ENCODE measurements around the gene MVD.

The MVD gene

GRCh38 chr16:88640039-88640495, 22.8 kb downstream of the MVD start:
- no peak for DNase-seq (ENCODE audit: low spot score)

DNA sequence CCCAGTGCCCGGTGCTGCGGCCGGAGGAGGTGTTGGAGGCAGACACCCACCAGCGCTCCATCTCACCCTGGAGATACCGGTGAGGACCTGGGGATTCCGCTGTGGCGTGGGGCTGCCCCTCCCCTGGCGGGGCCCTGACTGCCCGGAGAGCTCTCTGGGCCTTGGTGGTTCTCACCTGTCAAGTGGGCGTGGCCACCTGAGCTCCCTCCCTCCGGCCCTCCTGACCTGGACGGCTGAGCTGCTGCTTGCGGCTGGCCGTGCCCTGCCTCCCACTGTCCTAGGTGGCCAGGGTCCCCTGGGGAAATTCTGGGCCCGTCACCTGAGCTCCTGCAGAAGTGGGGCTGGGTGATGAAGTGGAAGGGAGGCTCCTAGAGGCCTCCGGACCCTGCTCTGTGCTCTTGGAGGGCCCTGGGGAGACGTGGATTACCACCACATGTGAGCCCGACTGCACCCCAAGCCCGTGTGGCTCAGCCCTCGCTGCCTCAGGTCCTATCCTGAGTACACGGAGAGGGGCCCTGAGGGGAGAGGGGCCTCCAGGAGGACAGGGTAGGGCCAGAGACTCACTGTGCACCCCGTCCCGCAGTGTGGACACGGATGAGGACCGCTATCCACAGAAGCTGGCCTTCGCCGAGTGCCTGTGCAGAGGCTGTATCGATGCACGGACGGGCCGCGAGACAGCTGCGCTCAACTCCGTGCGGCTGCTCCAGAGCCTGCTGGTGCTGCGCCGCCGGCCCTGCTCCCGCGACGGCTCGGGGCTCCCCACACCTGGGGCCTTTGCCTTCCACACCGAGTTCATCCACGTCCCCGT, 23.5 kb downstream of the MVD start:
- no peak for DNase-seq (ENCODE audit: low spot score)

DNA sequence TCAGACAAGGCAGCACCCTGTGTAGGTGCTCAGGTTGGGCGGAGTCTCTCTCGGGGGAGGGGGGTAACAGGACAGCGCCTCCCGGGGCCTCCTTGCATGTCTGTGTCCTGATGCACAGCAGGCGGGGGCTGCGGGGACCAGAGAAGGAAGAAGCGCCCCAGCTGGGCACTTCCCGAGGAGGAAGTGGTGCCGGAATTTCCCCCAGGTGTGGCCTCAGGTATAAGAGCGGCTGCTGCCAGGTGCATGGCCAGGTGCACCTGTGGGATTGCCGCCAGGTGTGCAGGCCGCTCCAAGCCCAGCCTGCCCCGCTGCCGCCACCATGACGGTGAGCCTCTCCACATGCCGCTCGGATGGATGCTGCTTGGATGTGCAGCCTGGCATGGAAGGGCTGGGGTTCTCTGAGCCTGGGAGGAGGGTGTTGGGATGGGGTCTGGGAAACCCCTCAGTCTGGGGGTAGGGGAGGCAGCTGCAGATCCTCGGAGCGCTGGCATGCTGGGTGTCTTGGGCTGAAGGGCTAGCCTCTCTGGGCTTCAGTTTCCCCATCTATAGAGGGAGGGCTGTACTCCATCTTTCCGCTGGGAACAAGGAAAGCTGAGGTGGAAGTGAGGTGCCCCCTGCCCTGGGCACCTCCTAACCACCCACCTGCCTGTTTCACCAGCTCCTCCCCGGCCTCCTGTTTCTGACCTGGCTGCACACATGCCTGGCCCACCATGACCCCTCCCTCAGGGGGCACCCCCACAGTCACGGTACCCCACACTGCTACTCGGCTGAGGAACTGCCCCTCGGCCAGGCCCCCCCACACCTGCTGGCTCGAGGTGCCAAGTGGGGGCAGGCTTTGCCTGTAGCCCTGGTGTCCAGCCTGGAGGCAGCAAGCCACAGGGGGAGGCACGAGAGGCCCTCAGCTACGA, 24.3 kb downstream of the MVD start, which contains the start of gene IL17C:
Gene IL17C, plus strand, starts transcription at position 250 of the 908 bp plus-strand sequence. Its CDS starts 70 bp downstream, at position 320.
- DNase-seq (ENCODE audit: low spot score), result no peak

DNA sequence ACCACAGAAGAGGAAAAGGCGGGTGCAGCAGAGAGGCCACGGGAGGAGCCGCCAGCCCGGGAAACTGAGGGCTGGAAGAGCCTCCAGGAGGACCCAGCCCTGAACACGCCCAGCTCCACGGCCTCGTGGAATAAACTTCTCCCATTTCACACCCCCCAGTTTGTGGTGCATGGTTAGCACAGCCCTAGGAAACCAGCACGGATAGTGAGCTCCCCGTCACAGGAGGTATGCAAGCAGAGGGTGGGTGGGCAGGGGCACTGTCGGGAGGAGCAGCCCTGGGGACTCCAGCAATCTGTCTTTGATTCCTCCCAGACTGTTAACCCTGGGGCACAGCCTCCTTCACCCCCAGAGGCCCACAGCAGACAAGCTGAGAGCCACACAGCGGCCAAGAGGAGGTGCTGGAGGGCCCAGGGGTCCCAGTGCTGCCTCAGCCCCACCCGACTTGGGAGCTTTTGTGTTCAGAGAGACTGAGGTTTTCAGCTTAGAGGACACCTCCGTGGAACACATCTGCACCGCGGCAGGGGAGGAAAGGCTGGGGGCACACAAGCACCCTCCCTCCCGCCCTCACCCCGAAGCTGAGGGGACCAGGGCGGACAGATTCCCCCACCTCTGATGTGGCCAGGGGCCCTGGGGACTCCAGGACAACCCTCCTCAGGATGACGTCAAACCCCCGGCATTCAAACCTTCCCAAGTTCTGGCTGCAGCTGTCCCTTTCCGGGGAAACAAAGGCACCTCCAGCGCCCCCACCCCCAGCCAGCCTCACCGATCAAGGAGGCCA, 26.2 kb downstream of the MVD start:
- no peak for DNase-seq (ENCODE audit: low spot score)

GRCh38 chr16:88635671-88636319, 27.1 kb downstream of the MVD start:
- no peak for DNase-seq (ENCODE audit: low spot score)

DNA sequence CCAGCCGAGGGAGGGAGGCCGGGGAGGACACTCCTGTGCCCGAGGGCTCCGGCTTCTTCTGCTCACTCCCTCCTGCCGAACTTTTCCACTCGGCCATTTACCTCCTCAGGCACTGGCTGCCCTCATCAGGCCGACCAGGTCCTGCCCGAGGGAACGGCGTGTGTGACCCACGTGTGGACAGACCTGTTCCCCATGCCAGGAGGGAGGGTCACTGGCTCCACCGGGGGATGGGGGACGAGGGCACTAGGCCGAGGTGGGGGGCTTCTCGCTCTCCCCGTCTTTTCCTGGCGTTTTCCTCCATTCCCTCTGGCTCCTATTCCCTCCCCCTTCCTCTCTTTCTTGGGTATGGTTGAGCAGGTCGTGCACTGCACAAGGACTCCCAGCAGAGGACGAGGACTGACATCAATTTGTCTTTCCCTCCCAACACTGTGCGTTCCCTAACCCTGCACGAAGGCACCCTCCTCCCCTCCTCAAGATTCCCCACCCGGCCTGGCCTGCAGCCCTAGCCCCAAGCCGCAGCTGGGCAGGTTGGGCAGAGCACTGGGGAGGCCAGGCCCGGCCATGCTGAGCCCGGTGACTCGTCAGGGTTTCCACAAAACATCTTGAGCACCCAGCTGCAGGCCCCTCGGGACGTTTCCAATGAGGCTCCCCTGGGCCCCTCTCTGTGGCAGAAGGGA, 27.8 kb downstream of the MVD start:
- no peak for DNase-seq (ENCODE audit: low spot score)

- no peak for DNase-seq (ENCODE audit: low spot score)
These were observed 28.5 kb downstream of the MVD start for GRCh38 chr16:88634141-88634993.

DNA sequence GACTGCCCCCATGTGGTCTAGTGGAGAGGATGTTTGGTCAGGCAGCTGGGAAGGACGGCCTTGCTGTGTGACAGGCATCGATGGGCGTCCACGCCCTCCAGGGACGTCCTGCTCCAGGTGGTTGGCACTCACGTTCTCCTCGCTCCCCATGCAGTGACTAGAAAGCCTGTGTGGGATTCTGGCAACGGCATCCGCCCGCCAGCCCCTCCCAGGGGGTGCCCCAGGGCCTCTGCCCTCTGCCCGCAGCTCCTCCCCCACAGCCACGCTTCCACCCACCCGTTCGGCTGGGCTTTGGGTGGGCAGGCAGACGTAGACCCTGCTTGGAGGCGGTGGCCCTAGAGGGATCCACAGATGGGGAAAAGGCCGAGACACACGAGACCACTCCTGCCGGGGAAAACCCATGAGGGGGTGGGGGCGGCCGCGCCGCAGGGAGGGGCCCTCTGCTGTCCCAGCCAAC, 29.2 kb downstream of the MVD start:
- DNase-seq (ENCODE audit: low spot score), result no peak

DNA sequence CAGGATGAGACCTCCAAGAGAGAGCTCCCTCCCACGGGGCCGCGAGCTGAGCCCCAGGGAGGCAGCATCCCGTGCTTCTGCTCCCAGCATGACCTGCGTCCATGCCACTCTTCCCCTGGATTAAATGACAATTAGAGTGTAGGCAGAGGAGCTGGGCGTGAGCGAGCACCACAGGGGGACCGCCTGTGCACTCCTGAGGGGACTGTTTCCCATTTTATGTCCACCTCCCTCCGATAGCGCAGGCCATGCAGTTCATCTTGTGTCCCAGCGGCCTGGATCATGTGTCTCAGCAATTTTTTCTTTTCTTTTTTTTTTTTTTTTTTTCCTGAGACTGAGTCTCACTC, 30.3 kb downstream of the MVD start:
- DNase-seq (ENCODE audit: low spot score), result no peak

- no peak for DNase-seq (ENCODE audit: low spot score)
These were observed 30.8 kb downstream of the MVD start for GRCh38 chr16:88631920-88632586.

DNA sequence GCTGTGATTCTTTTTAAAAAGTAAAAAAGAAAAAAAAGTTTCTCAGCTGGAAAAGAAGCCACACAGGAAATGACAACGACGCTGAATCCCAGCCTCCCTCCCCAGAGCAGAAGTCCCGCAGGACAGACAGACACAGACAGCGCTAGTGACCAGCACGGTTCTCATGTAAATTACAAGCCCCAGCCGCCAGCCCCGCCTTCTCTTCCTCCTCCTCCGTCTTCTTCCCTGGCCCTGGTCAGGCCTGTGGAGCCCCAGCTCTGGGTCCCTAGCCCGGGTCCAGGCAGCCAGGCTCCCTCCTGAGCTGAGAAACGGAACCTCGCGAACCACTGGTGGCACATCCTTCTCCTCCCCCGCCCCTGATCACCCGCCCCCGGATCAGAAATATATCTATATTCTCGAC, 31.5 kb downstream of the MVD start:
- no peak for DNase-seq (ENCODE audit: low spot score)

GRCh38 chr16:88630941-88631340, 31.9 kb downstream of the MVD start:
- DNase-seq (ENCODE audit: low spot score), result no peak

DNA sequence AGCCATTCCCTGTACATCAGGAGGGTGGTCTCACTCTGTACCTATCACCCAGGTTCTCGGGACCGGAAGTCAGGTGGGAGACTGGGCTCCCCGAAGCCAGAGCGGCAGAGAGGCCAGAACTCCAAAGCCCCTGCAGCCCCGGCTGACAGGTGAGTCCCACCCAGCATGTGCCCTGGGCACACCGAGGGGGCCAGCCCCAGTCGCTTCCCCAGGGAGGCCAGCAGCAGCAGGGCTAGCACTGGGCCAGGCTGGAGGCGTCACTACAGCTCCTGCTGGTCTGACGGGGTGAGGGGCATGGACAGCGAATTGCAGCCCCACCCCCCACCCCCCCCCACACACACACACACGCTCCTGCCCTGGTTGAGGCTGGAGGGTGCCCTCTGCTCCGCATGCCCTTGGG, 32.5 kb downstream of the MVD start:
- DNase-seq (ENCODE audit: low spot score), result no peak

- no peak for DNase-seq (ENCODE audit: low spot score)
These were observed 33.1 kb downstream of the MVD start for GRCh38 chr16:88629835-88630234.

- DNase-seq (ENCODE audit: low spot score), result no peak
These were observed 34.3 kb downstream of the MVD start for GRCh38 chr16:88628512-88628974.

DNA sequence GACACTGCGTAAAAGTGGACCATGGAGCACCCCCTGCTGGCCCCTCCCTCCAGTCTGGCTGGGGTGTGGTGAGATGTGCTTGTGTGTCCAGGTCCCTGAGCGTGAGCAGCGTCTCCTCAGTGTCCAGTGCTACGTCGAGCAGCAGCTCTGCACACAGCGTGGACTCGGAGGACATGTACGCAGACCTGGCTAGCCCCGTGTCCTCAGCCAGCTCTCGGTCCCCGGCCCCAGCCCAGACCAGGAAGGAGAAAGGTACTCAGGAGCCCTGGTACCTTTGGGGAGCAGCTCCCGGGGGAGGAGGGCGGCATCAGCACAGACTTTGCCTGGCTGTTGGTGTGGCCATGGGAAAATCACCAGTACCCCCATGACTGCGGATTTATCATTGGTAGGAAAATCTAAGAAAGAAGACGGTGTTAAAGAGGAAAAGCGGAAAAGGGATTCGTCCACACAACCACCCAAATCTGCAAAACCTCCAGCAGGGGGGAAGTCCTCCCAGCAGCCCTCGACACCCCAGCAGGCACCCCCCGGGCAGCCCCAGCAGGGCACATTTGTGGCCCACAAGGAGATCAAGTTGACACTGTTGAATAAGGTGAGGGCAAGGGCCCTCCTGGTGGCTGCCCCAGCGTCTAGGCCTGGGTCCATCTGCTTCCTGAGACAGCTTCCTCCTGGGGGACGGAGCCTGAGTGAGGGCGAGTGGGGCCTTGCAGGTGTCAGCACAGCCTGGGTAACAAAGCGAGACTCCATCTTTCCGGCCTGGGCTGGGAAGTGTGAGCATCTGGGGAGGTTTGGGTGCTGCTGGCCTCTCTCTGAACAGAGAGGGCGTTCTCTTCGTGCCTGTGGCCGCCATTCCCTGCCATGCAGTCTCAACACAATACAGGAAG, 35.1 kb downstream of the MVD start:
- no peak for DNase-seq (ENCODE audit: low spot score)

DNA sequence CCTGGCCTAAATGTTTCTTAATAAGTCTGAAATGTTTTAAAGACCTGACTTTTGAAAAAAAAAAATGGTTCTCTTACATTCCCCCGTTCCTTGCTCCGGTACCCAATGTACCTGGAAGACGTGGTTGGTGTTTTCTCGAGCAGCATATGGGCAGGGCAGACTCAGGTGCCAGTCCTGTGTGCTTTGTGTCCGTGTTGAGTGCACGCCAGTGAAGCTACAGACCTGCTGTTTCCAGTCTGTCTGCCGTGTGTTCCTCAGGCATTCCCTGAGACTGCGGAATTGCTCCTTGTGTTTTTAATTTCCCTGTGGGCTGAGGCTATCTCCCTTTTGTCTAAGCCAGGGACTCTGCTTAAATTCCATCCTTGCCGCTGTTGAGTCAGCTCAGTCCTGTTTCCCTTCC, 36.2 kb downstream of the MVD start:
- DNase-seq (ENCODE audit: low spot score), result no peak

GRCh38 chr16:88624977-88625576, 37.8 kb downstream of the MVD start:
- DNase-seq (ENCODE audit: low spot score), result no peak

Measured in COLO829 (cell line).